OCI-LY3 (cell line): ENCODE measurements around the gene TLR3.

Experiments
- H2AFZ ChIP-seq: fragments of 200-600, 300-600 bp; shearing (Covaris generic); 2 replicates; pipeline ENCODE4 v1.6.0; 2014; ENCODE audit warnings: antibody characterized with exemption, low read depth, low read length
- H3K27ac ChIP-seq: fragments of 200-600, 300-600 bp; sonication (generic); 2 replicates; pipeline ENCODE4 v1.5.1; 2014; ENCODE audit warnings: mild to moderate bottlenecking, low read length, moderate library complexity, mixed read lengths
- H3K27me3 ChIP-seq: fragments of 200-600, 300-600 bp; sonication (generic); 2 replicates; pipeline ENCODE4 v1.6.1; 2014; ENCODE audit warnings: low read depth, low read length, mixed read lengths
- H3K36me3 ChIP-seq: fragments of 200-600, 300-600 bp; sonication (generic); replicated peaks from 2 replicates; pipeline ENCODE3; 2014; ENCODE audit warnings: low read depth, low read length, mixed read lengths
- H3K4me1 ChIP-seq: fragments of 300-600, 200-600 bp; sonication (generic); 2 replicates; pipeline ENCODE4 v1.6.1; 2014; ENCODE audit warnings: low read length, mixed read lengths
- H3K4me2 ChIP-seq: fragments of 200-600, 300-600 bp; sonication (generic); 2 replicates; pipeline ENCODE4 v1.6.1; 2014; ENCODE audit warnings: low read length, mixed read lengths
- H3K4me3 ChIP-seq: fragments of 300-600, 200-600 bp; sonication (generic); 2 replicates; pipeline ENCODE4 v1.5.1; 2014; ENCODE audit warnings: antibody characterized with exemption, mild to moderate bottlenecking, low read length, moderate library complexity
- H3K79me2 ChIP-seq: fragments of 300-600, 200-600 bp; shearing (Covaris generic); 2 replicates; pipeline ENCODE4 v1.6.1; 2014; ENCODE audit warnings: mild to moderate bottlenecking, low read length, mixed read lengths
- H3K9ac ChIP-seq: fragments of 300-600, 200-600 bp; shearing (Covaris generic); 2 replicates; pipeline ENCODE4 v1.6.0; 2014; ENCODE audit warnings: mild to moderate bottlenecking, low read length, moderate library complexity
- H3K9me3 ChIP-seq: fragments of 200-600, 300-600 bp; shearing (Covaris generic); 2 replicates; pipeline ENCODE4 v1.6.1; 2014; ENCODE audit warnings: low read length, mixed read lengths; ENCODE audit not compliant: insufficient read depth
- H4K20me1 ChIP-seq: fragments of 200-600, 300-600 bp; sonication (generic); 2 replicates; pipeline ENCODE4 v1.6.1; 2016; ENCODE audit warnings: low read length, mixed read lengths; ENCODE audit not compliant: insufficient read depth
- CTCF ChIP-seq: fragments of 200-600, 300-600 bp; sonication (generic); IDR thresholded peaks from 2 replicates; pipeline ENCODE4 v1.5.1; 2014; ENCODE audit warnings: antibody characterized with exemption, low read length, low read depth
- EZH2phosphoT487 ChIP-seq: fragments of 200-600 bp; shearing (Covaris generic); IDR thresholded peaks from 2 replicates; pipeline ENCODE4 v1.6.1; 2018; ENCODE audit warnings: antibody characterized with exemption, mixed run types, low read depth

Gene TLR3

GRCh38 chr4:186021461-186022167 lies 47.3 kb upstream of the TLR3 start:
- Histone ChIP-seq H4K20me1 (no peaks in the 10 kb centered on the region), H3K79me2 (no peaks in the 10 kb centered on the region), H3K36me3 (no peaks in the 10 kb centered on the region), H3K4me2 (peak overlapping the region; percentile 43), H3K9ac (no peak overlapping the region), H3K27me3 (no peaks in the 10 kb centered on the region), H3K9me3 (no peaks in the 10 kb centered on the region), H2AFZ (0 out of 2 replicates have a peak overlapping the region, but pooled peaks have one; percentile 39), H3K4me3 (no peak overlapping the region), H3K27ac (no peak overlapping the region), H3K4me1 (no peaks in the 10 kb centered on the region)
- TF ChIP-seq CTCF (peak; percentile 52), EZH2phosphoT487 (no peak)

GRCh38 chr4:186023975-186024374 lies 45.0 kb upstream of the TLR3 start:
- no peak overlapping the region for H3K9ac ChIP-seq
- TF ChIP-seq CTCF: no peak
- TF ChIP-seq EZH2phosphoT487: no peak
- no peak overlapping the region for H3K4me2 ChIP-seq
- no peak overlapping the region for H3K4me3 ChIP-seq
- no peak overlapping the region for H2AFZ ChIP-seq
- H3K27me3 ChIP-seq: no peaks in the 10 kb centered on the region
- no peaks in the 10 kb centered on the region for H3K36me3 ChIP-seq
- no peaks in the 10 kb centered on the region for H3K4me1 ChIP-seq
- no peaks in the 10 kb centered on the region for H3K79me2 ChIP-seq
- H4K20me1 ChIP-seq: no peaks in the 10 kb centered on the region
- H3K27ac ChIP-seq: no peak overlapping the region
- no peaks in the 10 kb centered on the region for H3K9me3 ChIP-seq

- Histone ChIP-seq H3K9ac (no peak overlapping the region), H3K36me3 (no peaks in the 10 kb centered on the region), H2AFZ (no peak overlapping the region), H4K20me1 (no peaks in the 10 kb centered on the region), H3K4me3 (no peak overlapping the region), H3K27me3 (no peaks in the 10 kb centered on the region), H3K4me1 (no peaks in the 10 kb centered on the region), H3K4me2 (no peak overlapping the region), H3K9me3 (no peaks in the 10 kb centered on the region), H3K79me2 (no peaks in the 10 kb centered on the region), H3K27ac (no peak overlapping the region)
- TF ChIP-seq EZH2phosphoT487 (no peak), CTCF (no peak)
These were observed 44.1 kb upstream of the TLR3 start for GRCh38 chr4:186024637-186025407.

- Histone ChIP-seq H3K79me2 (no peaks in the 10 kb centered on the region), H3K9ac (no peak overlapping the region), H3K4me3 (no peak overlapping the region), H4K20me1 (no peaks in the 10 kb centered on the region), H3K36me3 (no peaks in the 10 kb centered on the region), H3K9me3 (no peaks in the 10 kb centered on the region), H3K27me3 (no peaks in the 10 kb centered on the region), H3K4me1 (no peaks in the 10 kb centered on the region), H3K4me2 (no peak overlapping the region), H2AFZ (no peak overlapping the region), H3K27ac (no peak overlapping the region)
- no peak for TF ChIP-seq CTCF
- no peak for TF ChIP-seq EZH2phosphoT487
These were observed 43.6 kb upstream of the TLR3 start for GRCh38 chr4:186025408-186025690.
